Measurements from ENCODE around the gene OPRPN.

OPRPN gene

GRCh38 chr4:70397580-70397979 lies at the start of gene OPRPN:
TSS of gene OPRPN (plus strand) at chr4:70397940. CDS start at chr4:70399286, 1,346 bp downstream.
- Histone ChIP-seq H3K4me3 (ENCODE audit: low read depth in 1 of 2, low read length in 2 of 2) (no peak within 1 kb of the TSS), H3K27me3 (ENCODE audit: control insufficient read depth in 1 of 2, insufficient read depth in 2 of 2, low read length in 2 of 2) (no peaks in the 10 kb centered on the region), H3K27ac (ENCODE audit: low read depth, low read length) (no peak within 1 kb of the TSS), H3K36me3 (ENCODE audit: insufficient read depth, low read length) (no peaks in the 10 kb centered on the region), H3K4me1 (ENCODE audit: insufficient read depth, low read length) (no peaks in the 10 kb centered on the region), H3K9ac (ENCODE audit: low read length) (no peak within 1 kb of the TSS), H3K9me3 (ENCODE audit: low read length) (no peaks in the 10 kb centered on the region)

- Histone ChIP-seq H3K4me1 (ENCODE audit: insufficient read depth, low read length) (no peaks in the 10 kb centered on the region), H3K27me3 (ENCODE audit: control insufficient read depth in 1 of 2, insufficient read depth in 2 of 2, low read length in 2 of 2) (no peaks in the 10 kb centered on the region), H3K27ac (ENCODE audit: low read depth, low read length) (no peak overlapping the region), H3K9me3 (ENCODE audit: low read length) (no peaks in the 10 kb centered on the region), H3K4me3 (ENCODE audit: low read depth in 1 of 2, low read length in 2 of 2) (no peak overlapping the region), H3K36me3 (ENCODE audit: insufficient read depth, low read length) (no peaks in the 10 kb centered on the region), H3K9ac (ENCODE audit: low read length) (no peak overlapping the region)
These were observed 41.6 kb upstream of the OPRPN start for GRCh38 chr4:70356185-70356584.

DNA sequence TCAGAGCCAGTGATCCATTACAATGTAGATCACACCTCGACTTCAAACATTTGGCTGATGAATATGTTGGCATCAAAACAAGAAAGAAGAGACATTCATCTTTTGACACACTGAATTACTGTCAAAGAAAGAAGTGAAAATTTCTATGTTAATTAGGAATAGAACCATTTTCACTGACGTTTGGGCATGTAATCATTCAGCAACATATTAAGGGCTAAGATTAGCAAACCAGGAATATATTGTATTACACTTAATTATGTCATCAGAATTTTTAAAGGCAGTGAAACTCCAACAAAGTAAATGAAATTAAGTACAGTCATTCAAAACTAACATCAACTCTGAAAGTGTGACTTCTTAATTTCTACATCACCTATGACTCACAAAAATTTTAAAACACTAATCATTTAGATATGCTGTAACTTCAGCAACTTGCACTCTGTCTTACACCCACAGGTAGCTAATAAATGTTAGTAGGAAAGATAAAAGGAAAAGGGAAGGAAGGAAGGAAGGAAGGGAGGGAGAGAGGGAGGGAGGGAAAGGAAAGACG lies 38.6 kb upstream of the OPRPN start:
- Histone ChIP-seq H3K4me1 (ENCODE audit: insufficient read depth, low read length) (no peaks in the 10 kb centered on the region), H3K27ac (ENCODE audit: low read depth, low read length) (no peak overlapping the region), H3K36me3 (ENCODE audit: insufficient read depth, low read length) (no peaks in the 10 kb centered on the region), H3K4me3 (ENCODE audit: low read depth in 1 of 2, low read length in 2 of 2) (no peak overlapping the region), H3K9me3 (ENCODE audit: low read length) (no peaks in the 10 kb centered on the region), H3K9ac (ENCODE audit: low read length) (no peak overlapping the region), H3K27me3 (ENCODE audit: control insufficient read depth in 1 of 2, insufficient read depth in 2 of 2, low read length in 2 of 2) (no peaks in the 10 kb centered on the region)

DNA sequence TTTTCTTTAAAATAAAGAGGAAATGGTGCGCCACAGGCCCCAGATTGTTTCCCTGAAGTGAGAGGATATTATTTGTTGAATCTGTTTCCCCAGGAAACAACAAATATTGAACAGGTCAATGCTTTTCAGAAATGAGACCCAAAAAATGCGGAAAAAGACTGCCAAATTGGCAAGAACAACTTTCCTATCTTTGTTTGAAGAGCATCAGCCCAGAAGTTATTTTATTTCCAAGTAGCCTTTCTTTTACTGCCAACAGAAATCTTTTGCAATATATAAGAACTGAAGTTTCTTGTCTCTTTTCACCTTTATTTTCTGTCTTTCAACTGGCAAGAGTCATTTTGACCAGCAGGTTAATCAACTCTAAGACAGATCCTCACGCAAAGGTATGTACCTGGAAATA lies 37.3 kb upstream of the OPRPN start, which contains the start of gene SMR3A:
Gene SMR3A, plus strand, starts transcription at position 301 of the 400 bp plus-strand sequence. CDS start 1,356 bp downstream, outside the sequence.
- H3K4me1 ChIP-seq (ENCODE audit: insufficient read depth, low read length), result no peaks in the 10 kb centered on the region
- H3K4me3 ChIP-seq (ENCODE audit: low read depth in 1 of 2, low read length in 2 of 2), result no peak within 1 kb of the TSS

DNA sequence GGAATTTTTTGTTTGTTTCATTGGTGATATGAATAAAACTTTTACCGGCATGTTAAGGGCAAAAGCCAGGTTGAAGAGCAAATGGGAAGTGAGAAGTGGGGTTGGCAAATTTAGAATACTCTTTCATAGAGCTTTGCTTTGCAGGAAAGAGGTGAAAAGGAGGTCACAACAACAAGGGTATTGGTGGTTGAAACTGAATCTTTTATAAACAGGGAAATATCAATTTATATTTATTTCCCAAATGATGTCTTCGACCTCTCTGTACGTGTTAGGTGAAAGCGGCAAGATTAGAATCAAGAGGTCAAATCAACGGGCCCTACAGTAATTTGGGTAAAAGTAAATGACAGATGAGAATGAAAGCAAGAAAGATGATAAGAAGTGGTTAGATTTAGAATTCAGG lies 33.7 kb upstream of the OPRPN start:
- Histone ChIP-seq H3K4me1 (ENCODE audit: insufficient read depth, low read length) (no peaks in the 10 kb centered on the region), H3K27me3 (ENCODE audit: control insufficient read depth in 1 of 2, insufficient read depth in 2 of 2, low read length in 2 of 2) (no peaks in the 10 kb centered on the region), H3K27ac (ENCODE audit: low read depth, low read length) (no peak overlapping the region), H3K9ac (ENCODE audit: low read length) (no peak overlapping the region), H3K9me3 (ENCODE audit: low read length) (no peaks in the 10 kb centered on the region), H3K36me3 (ENCODE audit: insufficient read depth, low read length) (no peaks in the 10 kb centered on the region), H3K4me3 (ENCODE audit: low read depth in 1 of 2, low read length in 2 of 2) (no peak overlapping the region)

More for the DNA sequence above, 37.3 kb upstream of the OPRPN start, which contains the start of gene SMR3A:
- Histone ChIP-seq H3K9me3 (ENCODE audit: low read length) (no peaks in the 10 kb centered on the region), H3K27me3 (ENCODE audit: control insufficient read depth in 1 of 2, insufficient read depth in 2 of 2, low read length in 2 of 2) (no peaks in the 10 kb centered on the region), H3K9ac (ENCODE audit: low read length) (no peak within 1 kb of the TSS), H3K27ac (ENCODE audit: low read depth, low read length) (no peak within 1 kb of the TSS), H3K36me3 (ENCODE audit: insufficient read depth, low read length) (no peaks in the 10 kb centered on the region)

DNA sequence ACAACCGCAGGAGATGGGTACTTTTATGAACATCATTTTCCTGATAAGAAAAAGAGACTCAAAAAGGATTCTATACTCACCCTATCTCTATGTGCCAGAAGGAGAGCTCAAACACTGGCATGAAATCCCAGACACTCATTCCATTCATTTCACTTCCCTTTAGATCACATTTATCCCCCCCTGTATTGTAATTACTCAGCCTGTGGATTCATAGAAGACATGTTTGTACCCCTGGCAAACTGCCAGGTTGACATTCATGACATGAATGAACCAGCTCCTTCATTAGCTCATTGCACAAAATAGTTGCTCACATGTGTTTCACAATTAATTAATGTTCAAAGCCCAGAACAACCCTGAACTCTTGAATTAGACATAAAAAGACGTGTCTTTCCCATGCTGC lies 32.3 kb upstream of the OPRPN start:
- H3K4me1 ChIP-seq (ENCODE audit: insufficient read depth, low read length), result no peaks in the 10 kb centered on the region
- H3K27ac ChIP-seq (ENCODE audit: low read depth, low read length), result no peak overlapping the region
- no peaks in the 10 kb centered on the region for H3K27me3 ChIP-seq (ENCODE audit: control insufficient read depth in 1 of 2, insufficient read depth in 2 of 2, low read length in 2 of 2)
- H3K9me3 ChIP-seq (ENCODE audit: low read length), result no peaks in the 10 kb centered on the region
- no peak overlapping the region for H3K9ac ChIP-seq (ENCODE audit: low read length)
- H3K4me3 ChIP-seq (ENCODE audit: low read depth in 1 of 2, low read length in 2 of 2), result no peak overlapping the region
- H3K36me3 ChIP-seq (ENCODE audit: insufficient read depth, low read length), result no peaks in the 10 kb centered on the region

- no peaks in the 10 kb centered on the region for H3K27me3 ChIP-seq (ENCODE audit: control insufficient read depth in 1 of 2, insufficient read depth in 2 of 2, low read length in 2 of 2)
- no peaks in the 10 kb centered on the region for H3K4me1 ChIP-seq (ENCODE audit: insufficient read depth, low read length)
- no peak overlapping the region for H3K9ac ChIP-seq (ENCODE audit: low read length)
- H3K9me3 ChIP-seq (ENCODE audit: low read length), result no peaks in the 10 kb centered on the region
- H3K27ac ChIP-seq (ENCODE audit: low read depth, low read length), result no peak overlapping the region
- H3K36me3 ChIP-seq (ENCODE audit: insufficient read depth, low read length), result no peaks in the 10 kb centered on the region
- no peak overlapping the region for H3K4me3 ChIP-seq (ENCODE audit: low read depth in 1 of 2, low read length in 2 of 2)
These were observed 29.9 kb upstream of the OPRPN start for GRCh38 chr4:70367813-70368212.

DNA sequence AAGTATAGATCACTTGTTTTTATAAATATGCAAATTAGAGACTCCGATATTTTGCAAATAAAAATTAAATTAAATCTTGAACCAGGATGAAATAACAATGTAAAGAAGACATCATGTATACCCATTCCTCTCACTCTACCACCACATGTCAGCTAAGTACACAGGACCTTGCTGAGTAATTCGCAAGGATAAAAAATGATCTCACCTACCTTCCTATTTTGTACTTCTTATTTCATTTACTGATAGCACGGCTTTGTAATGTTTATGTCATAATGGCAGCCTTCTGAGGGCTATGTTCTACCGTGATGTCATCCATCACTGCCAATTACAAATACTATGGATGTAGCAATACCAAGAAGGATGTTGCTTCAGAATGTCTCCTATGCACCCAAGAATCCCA lies 25.8 kb upstream of the OPRPN start:
- H3K36me3 ChIP-seq (ENCODE audit: insufficient read depth, low read length), result no peaks in the 10 kb centered on the region
- H3K9me3 ChIP-seq (ENCODE audit: low read length), result no peaks in the 10 kb centered on the region
- H3K27me3 ChIP-seq (ENCODE audit: control insufficient read depth in 1 of 2, insufficient read depth in 2 of 2, low read length in 2 of 2), result no peaks in the 10 kb centered on the region
- H3K27ac ChIP-seq (ENCODE audit: low read depth, low read length), result no peak overlapping the region
- H3K4me3 ChIP-seq (ENCODE audit: low read depth in 1 of 2, low read length in 2 of 2), result no peak overlapping the region
- H3K9ac ChIP-seq (ENCODE audit: low read length), result no peak overlapping the region
- no peaks in the 10 kb centered on the region for H3K4me1 ChIP-seq (ENCODE audit: insufficient read depth, low read length)

DNA sequence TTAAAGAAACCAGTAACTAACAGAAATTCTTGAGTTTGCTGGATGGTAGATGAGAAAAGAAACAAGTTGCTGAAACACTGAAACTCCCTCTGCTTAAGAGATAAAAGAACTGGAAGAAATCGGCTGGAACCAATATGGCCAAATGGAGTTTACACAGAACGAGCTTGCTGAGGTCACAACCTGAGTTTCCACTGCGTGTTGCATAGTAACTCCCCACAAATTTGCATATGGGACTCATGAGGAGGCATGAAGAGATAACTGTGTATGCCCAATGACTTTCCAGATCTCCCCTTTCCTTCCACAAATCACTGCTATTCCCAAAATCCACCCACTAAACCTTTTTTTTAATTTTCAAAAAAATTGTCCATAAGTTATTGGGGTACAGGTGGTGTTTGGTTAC lies 25.0 kb upstream of the OPRPN start:
- Histone ChIP-seq H3K4me1 (ENCODE audit: insufficient read depth, low read length) (no peaks in the 10 kb centered on the region), H3K27ac (ENCODE audit: low read depth, low read length) (no peak overlapping the region), H3K36me3 (ENCODE audit: insufficient read depth, low read length) (no peaks in the 10 kb centered on the region), H3K27me3 (ENCODE audit: control insufficient read depth in 1 of 2, insufficient read depth in 2 of 2, low read length in 2 of 2) (no peaks in the 10 kb centered on the region), H3K9me3 (ENCODE audit: low read length) (no peaks in the 10 kb centered on the region), H3K4me3 (ENCODE audit: low read depth in 1 of 2, low read length in 2 of 2) (no peak overlapping the region), H3K9ac (ENCODE audit: low read length) (no peak overlapping the region)

- no peaks in the 10 kb centered on the region for H3K36me3 ChIP-seq (ENCODE audit: insufficient read depth, low read length)
- no peaks in the 10 kb centered on the region for H3K4me1 ChIP-seq (ENCODE audit: insufficient read depth, low read length)
- H3K27ac ChIP-seq (ENCODE audit: low read depth, low read length), result no peak overlapping the region
- no peak overlapping the region for H3K4me3 ChIP-seq (ENCODE audit: low read depth in 1 of 2, low read length in 2 of 2)
- no peak overlapping the region for H3K9ac ChIP-seq (ENCODE audit: low read length)
- no peaks in the 10 kb centered on the region for H3K9me3 ChIP-seq (ENCODE audit: low read length)
- H3K27me3 ChIP-seq (ENCODE audit: control insufficient read depth in 1 of 2, insufficient read depth in 2 of 2, low read length in 2 of 2), result no peaks in the 10 kb centered on the region
These were observed 17.2 kb upstream of the OPRPN start for GRCh38 chr4:70380578-70380977.

- Histone ChIP-seq H3K9ac (ENCODE audit: low read length) (no peak within 1 kb of the TSS), H3K27ac (ENCODE audit: low read depth, low read length) (no peak within 1 kb of the TSS), H3K9me3 (ENCODE audit: low read length) (no peaks in the 10 kb centered on the region), H3K4me3 (ENCODE audit: low read depth in 1 of 2, low read length in 2 of 2) (no peak within 1 kb of the TSS), H3K4me1 (ENCODE audit: insufficient read depth, low read length) (no peaks in the 10 kb centered on the region), H3K36me3 (ENCODE audit: insufficient read depth, low read length) (no peaks in the 10 kb centered on the region), H3K27me3 (ENCODE audit: control insufficient read depth in 1 of 2, insufficient read depth in 2 of 2, low read length in 2 of 2) (no peaks in the 10 kb centered on the region)
These were observed 15.0 kb upstream of the OPRPN start, which contains the start of gene SMR3B for GRCh38 chr4:70382691-70383181. TSS of gene SMR3B (plus strand) at chr4:70383131. CDS start at chr4:70384511, 1,380 bp downstream.
